Esophagus squamous epithelium (tissue), 5 donors: Measurements from ENCODE around the gene TDRD10. TPM values are rescaled to one million over a fixed set of nuclear protein-coding genes. Genes with fewer than 3 reads are reported as not detected.
A peak's percentile ranks its signal among the peaks of the same experiment; 100 is the strongest.

Source experiments
- DNase-seq: peaks from one replicate; lab custom pipeline; 2025; lab: John Stamatoyannopoulos, UW
- H3K27ac ChIP-seq, 4 donors: fragments of 200-600 bp; sonication (generic); one replicate each; pipeline ENCODE4 v1.5.1; 2016 to 2019; ENCODE audit warnings: mild to moderate bottlenecking in 1 of 4
- H3K27me3 ChIP-seq, 4 donors: fragments of 200-600 bp; sonication (generic); 1 replicate in 3 of 4; 2 replicates in 1 of 4; pipeline versions ENCODE4 v1.5.1 to v1.6.0; 2017 to 2021; ENCODE audit warnings: antibody characterized with exemption in 1 of 4
- H3K36me3 ChIP-seq, 3 donors: fragments of 200-600 bp; sonication (generic); one replicate each; pipeline ENCODE4 v1.5.1; 2016 to 2019
- H3K4me1 ChIP-seq, 3 donors: fragments of 200-600 bp; sonication (generic); one replicate each; pipeline ENCODE4 v1.5.1; 2017 to 2019
- H3K4me3 ChIP-seq, 4 donors: fragments of 200-600 bp; sonication (generic); 1 replicate in 3 of 4; 2 replicates in 1 of 4; pipeline ENCODE4 v1.5.1; 2016 to 2019; ENCODE audit warnings: mild to moderate bottlenecking in 2 of 4, moderate library complexity in 1 of 4
- H3K9me3 ChIP-seq, 3 donors: fragments of 200-600 bp; sonication (generic); one replicate each; pipeline ENCODE4 v1.5.1; 2016 to 2019
- CTCF ChIP-seq, 6 experiments: fragments of 450-650 bp in 4 of 6; fragments of 200-600 bp in 2 of 6; sonication (generic) in 2 of 6; IDR thresholded peaks; one replicate each; pipeline ENCODE4 v1.5.1; 2016 to 2019; ENCODE audit warnings: antibody characterized with exemption in 6 of 6, mild to moderate bottlenecking in 4 of 6, moderate library complexity in 4 of 6
- POLR2A ChIP-seq, 4 donors: fragments of 450-650 bp; IDR thresholded peaks; one replicate each; pipeline ENCODE4 v1.6.1; 2017; ENCODE audit warnings: antibody characterized with exemption in 4 of 4, mild to moderate bottlenecking in 4 of 4, moderate library complexity in 3 of 4
- WGBS, 2 donors: methylation state at CpG; one replicate each; pipeline ENCODE4 v1.1.5; 2018; 5-methylcytosine and 5-hydroxymethylcytosine counted together
- intact Hi-C: fragments of 100-400 bp; cut with DNase I; formaldehyde crosslinking; loops from one replicate; pipeline ENCODE4 v1.15.0; 2022
- total RNA-seq, 4 donors: library from RNA; depleted of rRNA; stranded (reverse); fragments of >200 nt; gene quantifications; one replicate each; pipeline ENCODE4 v1.1.0, GENCODE V29; 2016
- donor health status: DM: yes; HTN: yes; CAD: no.

Gene TDRD10
- total RNA-seq, 4 donors from 2014 or later = 0.26 to 2.7 TPM; not detected in 2

- Histone ChIP-seq H3K9me3 (no peaks in the 10 kb centered on the region), H3K27ac (peak overlapping the region in 2 of 4 donors; percentile 17 to 62), H3K36me3 (no peaks in the 10 kb centered on the region), H3K4me1 (peaks cover 5 to 49% (median 6%) of the 10 kb centered on the region in 3 donors), H3K4me3 (no peak overlapping the region), H3K27me3 (peaks cover 0 to 44% (median 0%) of the 10 kb centered on the region in 4 donors)
- no peak for DNase-seq
- WGBS, 2 donors = 19 to 27% methylated on average over 5 of the region's 5 CpGs
- intact Hi-C loops = loop anchor here (10.0 kb wide), 1 partner anchor 48 kb away; no protein-coding TSS in a partner anchor
- TF ChIP-seq CTCF (IDR thresholded peaks at IDR 0.05) (no peak), POLR2A (IDR thresholded peaks at IDR 0.05) (no peak)
Measured at GRCh38 chr1:154497026-154497806, 4.8 kb upstream of the TDRD10 start.

- TF ChIP-seq CTCF (IDR thresholded peaks at IDR 0.05) (no peak), POLR2A (IDR thresholded peaks at IDR 0.05) (no peak)
- Histone ChIP-seq H3K27ac (no peak overlapping the region), H3K4me1 (peaks cover 10 to 56% (median 12%) of the 10 kb centered on the region in 3 donors), H3K9me3 (no peaks in the 10 kb centered on the region), H3K4me3 (peak overlapping the region in 3 of 4 donors; percentile 41 to 77 (median 56)), H3K36me3 (no peaks in the 10 kb centered on the region), H3K27me3 (peaks cover 0 to 63% (median 7%) of the 10 kb centered on the region in 4 donors)
- intact Hi-C loops = loop anchor here (10.0 kb wide), 1 partner anchor 45 kb away; no protein-coding TSS in a partner anchor
- no peak for DNase-seq
- 81 to 92% methylated on average over 1 of the region's 1 CpG for WGBS, 2 donors
Measured at GRCh38 chr1:154499446-154499845, 2.6 kb upstream of the TDRD10 start.

- no peak for DNase-seq
Measured at GRCh38 chr1:154500533-154500932, 1.5 kb upstream of the TDRD10 start.

GRCh38 chr1:154501423-154502065 lies 475 bp upstream of the TDRD10 start:
- 22 to 27% methylated on average over 4 to 5 of the region's 54 CpGs for WGBS, 2 donors

More at GRCh38 chr1:154500533-154500932, 1.5 kb upstream of the TDRD10 start:
- Histone ChIP-seq H3K36me3 (no peaks in the 10 kb centered on the region), H3K9me3 (no peaks in the 10 kb centered on the region), H3K4me1 (peaks cover 10 to 45% (median 12%) of the 10 kb centered on the region in 3 donors), H3K4me3 (peak overlapping the region; percentile 0 to 77 (median 48)), H3K27ac (peak overlapping the region in 3 of 4 donors; percentile 29 to 83 (median 30)), H3K27me3 (peaks cover 0 to 70% (median 7%) of the 10 kb centered on the region in 4 donors)
- intact Hi-C loops = no loop called here
- 84% methylated on average over 8 of the region's 8 CpGs for WGBS, 2 donors
- TF ChIP-seq CTCF (IDR thresholded peaks at IDR 0.05) = no peak
- TF ChIP-seq POLR2A (IDR thresholded peaks at IDR 0.05) = no peak

More at GRCh38 chr1:154501423-154502065, 475 bp upstream of the TDRD10 start:
- Histone ChIP-seq H3K27me3 (peaks cover 0 to 70% (median 7%) of the 10 kb centered on the region in 4 donors), H3K9me3 (no peaks in the 10 kb centered on the region), H3K27ac (peak overlapping the region; percentile 30 to 83 (median 72)), H3K4me3 (peak overlapping the region; percentile 35 to 77 (median 48)), H3K36me3 (no peaks in the 10 kb centered on the region), H3K4me1 (peaks cover 10 to 45% (median 12%) of the 10 kb centered on the region in 3 donors)
- no peak for DNase-seq
- intact Hi-C loops = no loop called here
- TF ChIP-seq POLR2A (IDR thresholded peaks at IDR 0.05) (no peak), CTCF (IDR thresholded peaks at IDR 0.05) (no peak)
